Measurements from ENCODE around the gene ZNF611. TPM values are rescaled to one million over a fixed set of nuclear protein-coding genes. Genes with fewer than 3 reads are reported as not detected.

ZNF611 gene
- total and polyA plus RNA-seq, 9 of the 15 experiments (the other 6 are each of a cell fraction or from before 2014, with no cell fraction given) = 3.7 to 29.6 (median 12.8) TPM

- TF ChIP-seq CUX1 (CRISPR knock-in tag; IDR thresholded peaks at IDR 0.05) = no peak
- no peak for TF ChIP-seq CEBPG (CRISPR knock-in tag; IDR thresholded peaks at IDR 0.05)
- no peak for TF ChIP-seq CEBPG (tag; conservative IDR thresholded peaks at IDR 0.05 in 1 of 2, IDR thresholded peaks at IDR 0.05 in 1 of 2)
- TF ChIP-seq CREBBP (IDR thresholded peaks at IDR 0.05; ENCODE audit: low read depth, low read length) = no peak
- TF ChIP-seq MYBL2 (IDR thresholded peaks at IDR 0.05; ENCODE audit: low read depth) = no peak
- TF ChIP-seq MYBL2 (CRISPR knock-in tag; IDR thresholded peaks at IDR 0.05; ENCODE audit: borderline replicate concordance) = no peak
- no peak for TF ChIP-seq ARNT (IDR thresholded peaks at IDR 0.05)
- no peak for TF ChIP-seq ZNF184 (CRISPR knock-in tag; IDR thresholded peaks at IDR 0.05)
- TF ChIP-seq, protein P1, sequence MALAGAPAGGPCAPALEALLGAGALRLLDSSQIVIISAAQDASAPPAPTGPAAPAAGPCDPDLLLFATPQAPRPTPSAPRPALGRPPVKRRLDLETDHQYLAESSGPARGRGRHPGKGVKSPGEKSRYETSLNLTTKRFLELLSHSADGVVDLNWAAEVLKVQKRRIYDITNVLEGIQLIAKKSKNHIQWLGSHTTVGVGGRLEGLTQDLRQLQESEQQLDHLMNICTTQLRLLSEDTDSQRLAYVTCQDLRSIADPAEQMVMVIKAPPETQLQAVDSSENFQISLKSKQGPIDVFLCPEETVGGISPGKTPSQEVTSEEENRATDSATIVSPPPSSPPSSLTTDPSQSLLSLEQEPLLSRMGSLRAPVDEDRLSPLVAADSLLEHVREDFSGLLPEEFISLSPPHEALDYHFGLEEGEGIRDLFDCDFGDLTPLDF (CRISPR knock-in tag; IDR thresholded peaks at IDR 0.05) = peak; percentile 87; the same call in 1 of the 2 replicates
- TF ChIP-seq, protein P2, sequence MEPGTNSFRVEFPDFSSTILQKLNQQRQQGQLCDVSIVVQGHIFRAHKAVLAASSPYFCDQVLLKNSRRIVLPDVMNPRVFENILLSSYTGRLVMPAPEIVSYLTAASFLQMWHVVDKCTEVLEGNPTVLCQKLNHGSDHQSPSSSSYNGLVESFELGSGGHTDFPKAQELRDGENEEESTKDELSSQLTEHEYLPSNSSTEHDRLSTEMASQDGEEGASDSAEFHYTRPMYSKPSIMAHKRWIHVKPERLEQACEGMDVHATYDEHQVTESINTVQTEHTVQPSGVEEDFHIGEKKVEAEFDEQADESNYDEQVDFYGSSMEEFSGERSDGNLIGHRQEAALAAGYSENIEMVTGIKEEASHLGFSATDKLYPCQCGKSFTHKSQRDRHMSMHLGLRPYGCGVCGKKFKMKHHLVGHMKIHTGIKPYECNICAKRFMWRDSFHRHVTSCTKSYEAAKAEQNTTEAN (CRISPR knock-in tag; IDR thresholded peaks at IDR 0.05) = no peak
- TF ChIP-seq ATF2 (CRISPR knock-in tag; IDR thresholded peaks at IDR 0.05) = no peak
- TF ChIP-seq ZNF408 (CRISPR knock-in tag; IDR thresholded peaks at IDR 0.05; ENCODE audit: low read depth) = no peak
- no peak for TF ChIP-seq ESRRB (CRISPR knock-in tag; IDR thresholded peaks at IDR 0.05; ENCODE audit: borderline replicate concordance)
- TF ChIP-seq GMEB1 (CRISPR knock-in tag; IDR thresholded peaks at IDR 0.05) = no peak
- TF ChIP-seq HDGF (IDR thresholded peaks at IDR 0.05) = no peak
- TF ChIP-seq ZNF197 (CRISPR knock-in tag; IDR thresholded peaks at IDR 0.05; ENCODE audit: low read depth) = no peak
Observed at GRCh38 chr19:52734893-52735661, at the start of gene ZNF611 (continued).

Data from K562 (cell line).